22Rv1 (cell line): ENCODE results near the gene PHLDB3.

Experiments
- CTCF ChIP-seq: fragments of 450-650 bp; IDR thresholded peaks from 2 replicates; pipeline ENCODE4 v1.5.1; 2017; ENCODE audit warnings: mild to moderate bottlenecking
- ZFX ChIP-seq: fragments of 450-650 bp; IDR thresholded peaks from 2 replicates; pipeline ENCODE4 v1.6.1; 2017; ENCODE audit warnings: antibody characterized with exemption, borderline replicate concordance

- TF ChIP-seq CTCF (no peak), ZFX (no peak)
Observed at GRCh38 chr19:43429395-43429794, 75.2 kb downstream of the PHLDB3 start.
